ENCODE measurements around the gene SERP1. TPM values are rescaled to one million over a fixed set of nuclear protein-coding genes. Genes with fewer than 3 reads are reported as not detected.

SERP1 gene
- total RNA-seq, 1 donor from 2014 or later: 49.1 TPM

DNA sequence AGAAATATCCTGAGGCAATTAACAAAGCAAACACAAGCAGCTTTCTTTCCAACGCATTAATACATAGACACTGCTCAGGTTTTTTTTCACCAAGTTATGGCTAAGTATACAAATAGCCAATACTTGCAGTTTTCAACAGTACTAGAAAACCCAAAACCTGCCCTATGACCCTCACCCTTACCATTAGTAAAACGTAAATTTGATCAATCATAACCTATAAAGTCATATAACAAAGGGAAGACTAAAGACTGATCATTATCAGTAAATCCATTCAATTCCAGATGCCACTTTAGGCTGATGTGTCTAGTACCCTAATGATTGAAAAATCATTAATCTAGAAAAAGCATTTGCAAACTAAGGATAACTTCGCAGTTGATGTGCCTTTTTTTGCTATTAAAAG is 3.2 kb downstream of the SERP1 start:
- Histone ChIP-seq H3K4me1 (ENCODE audit: control insufficient read depth in 3 of 3, insufficient read depth in 3 of 3, low read length in 3 of 3) (peaks cover 6 to 20% (median 12%) of the 10 kb centered on the region in 3 donors), H3K36me3 (ENCODE audit: control insufficient read depth in 3 of 3, insufficient read depth in 3 of 3, low read length in 3 of 3) (peaks cover 0 to 10% (median 2%) of the 10 kb centered on the region in 3 donors), H3K27ac (ENCODE audit: low read depth, low read length) (no peak overlapping the region), H3K4me3 (ENCODE audit: low read length in 3 of 3) (no peak overlapping the region), H3K9me3 (ENCODE audit: control insufficient read depth in 3 of 3, low read length in 3 of 3) (no peaks in the 10 kb centered on the region), H3K9ac (ENCODE audit: low read depth in 1 of 3, low read length in 3 of 3) (no peak overlapping the region), H3K27me3 (ENCODE audit: control insufficient read depth in 3 of 3, insufficient read depth in 3 of 3, low read length in 3 of 3) (no peaks in the 10 kb centered on the region)

GRCh38 chr3:150540991-150541390 is 5.3 kb downstream of the SERP1 start:
- Histone ChIP-seq H3K36me3 (ENCODE audit: control insufficient read depth in 3 of 3, insufficient read depth in 3 of 3, low read length in 3 of 3) (peaks cover 0 to 10% (median 2%) of the 10 kb centered on the region in 3 donors), H3K4me3 (ENCODE audit: low read length in 3 of 3) (no peak overlapping the region), H3K27me3 (ENCODE audit: control insufficient read depth in 3 of 3, insufficient read depth in 3 of 3, low read length in 3 of 3) (no peaks in the 10 kb centered on the region), H3K4me1 (ENCODE audit: control insufficient read depth in 3 of 3, insufficient read depth in 3 of 3, low read length in 3 of 3) (peaks cover 0 to 10% (median 9%) of the 10 kb centered on the region in 3 donors), H3K27ac (ENCODE audit: low read depth, low read length) (no peak overlapping the region), H3K9me3 (ENCODE audit: control insufficient read depth in 3 of 3, low read length in 3 of 3) (no peaks in the 10 kb centered on the region), H3K9ac (ENCODE audit: low read depth in 1 of 3, low read length in 3 of 3) (no peak overlapping the region)

DNA sequence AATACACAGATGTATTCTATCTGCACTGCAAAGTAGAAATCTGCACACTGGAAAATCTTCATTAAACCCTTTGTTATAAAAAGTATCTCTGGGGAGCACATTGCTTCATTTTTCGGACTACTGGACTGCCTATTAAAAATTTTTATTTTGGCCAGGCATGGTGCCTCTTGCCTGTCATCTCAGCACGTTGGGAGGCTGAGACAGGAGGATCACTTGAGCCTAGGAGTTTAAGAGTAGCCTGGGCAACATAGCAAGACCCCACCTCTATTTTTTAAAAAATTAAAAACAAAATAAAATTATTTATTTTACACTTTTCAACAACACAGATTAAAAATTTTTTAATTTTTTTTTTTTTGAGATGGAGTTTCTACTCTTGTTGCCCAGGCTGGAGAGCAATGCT is 6.0 kb downstream of the SERP1 start:
- no peak overlapping the region for H3K9ac ChIP-seq (ENCODE audit: low read depth in 1 of 3, low read length in 3 of 3)
- peaks cover 0 to 10% (median 2%) of the 10 kb centered on the region in 3 donors for H3K36me3 ChIP-seq (ENCODE audit: control insufficient read depth in 3 of 3, insufficient read depth in 3 of 3, low read length in 3 of 3)
- H3K27me3 ChIP-seq (ENCODE audit: control insufficient read depth in 3 of 3, insufficient read depth in 3 of 3, low read length in 3 of 3): no peaks in the 10 kb centered on the region
- H3K9me3 ChIP-seq (ENCODE audit: control insufficient read depth in 3 of 3, low read length in 3 of 3): no peaks in the 10 kb centered on the region
- no peak overlapping the region for H3K4me3 ChIP-seq (ENCODE audit: low read length in 3 of 3)
- H3K4me1 ChIP-seq (ENCODE audit: control insufficient read depth in 3 of 3, insufficient read depth in 3 of 3, low read length in 3 of 3): peaks cover 0 to 10% (median 9%) of the 10 kb centered on the region in 3 donors
- H3K27ac ChIP-seq (ENCODE audit: low read depth, low read length): no peak overlapping the region

DNA sequence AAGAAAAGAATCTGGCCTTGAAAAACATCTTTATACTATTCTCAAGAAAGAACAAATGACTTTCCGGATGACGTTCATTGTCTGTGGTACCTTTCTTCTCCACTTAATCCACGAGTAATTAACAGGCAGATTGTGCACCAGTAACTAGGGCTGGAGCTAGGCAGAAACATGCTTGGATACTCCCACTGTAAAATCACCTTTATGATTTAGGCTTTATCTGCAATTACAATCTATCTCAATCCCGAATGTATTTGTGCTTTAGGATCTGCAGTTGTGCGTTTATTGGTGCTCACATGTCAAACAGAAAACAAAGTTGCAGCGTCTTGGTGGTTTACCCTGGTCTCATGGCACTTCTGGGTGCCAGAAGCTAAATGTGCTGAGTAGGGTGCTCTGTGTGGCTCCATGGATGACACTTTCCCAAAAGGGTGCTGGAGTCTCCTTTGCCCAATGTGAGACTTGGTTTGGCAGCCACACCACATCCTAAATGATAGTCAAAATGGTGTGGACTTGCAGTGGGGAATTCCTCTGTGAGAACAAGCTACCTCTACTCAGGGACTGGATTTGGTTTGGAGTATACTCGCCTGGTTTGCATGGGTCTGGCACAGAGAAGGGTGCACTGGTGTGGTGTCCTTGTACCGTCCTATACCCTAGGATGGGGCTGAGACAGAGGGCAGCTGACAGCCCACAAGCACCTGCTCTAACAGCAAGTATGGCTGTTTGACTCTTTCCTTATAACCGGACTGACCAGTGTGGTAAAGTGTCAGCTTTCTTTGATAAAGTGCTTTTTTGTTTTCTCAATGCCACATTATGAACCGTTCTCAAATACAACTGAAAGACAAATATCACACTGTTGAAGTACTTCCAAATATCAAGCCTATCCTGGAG is 7.7 kb downstream of the SERP1 start:
- H3K9me3 ChIP-seq (ENCODE audit: control insufficient read depth in 3 of 3, low read length in 3 of 3): no peaks in the 10 kb centered on the region
- H3K27me3 ChIP-seq (ENCODE audit: control insufficient read depth in 3 of 3, insufficient read depth in 3 of 3, low read length in 3 of 3): no peaks in the 10 kb centered on the region
- H3K9ac ChIP-seq (ENCODE audit: low read depth in 1 of 3, low read length in 3 of 3): no peak overlapping the region
- H3K36me3 ChIP-seq (ENCODE audit: control insufficient read depth in 3 of 3, insufficient read depth in 3 of 3, low read length in 3 of 3): peaks cover 0 to 7% (median 2%) of the 10 kb centered on the region in 3 donors
- no peaks in the 10 kb centered on the region for H3K4me1 ChIP-seq (ENCODE audit: control insufficient read depth in 3 of 3, insufficient read depth in 3 of 3, low read length in 3 of 3)
- no peak overlapping the region for H3K27ac ChIP-seq (ENCODE audit: low read depth, low read length)
- H3K4me3 ChIP-seq (ENCODE audit: low read length in 3 of 3): no peak overlapping the region

- no peaks in the 10 kb centered on the region for H3K27me3 ChIP-seq (ENCODE audit: control insufficient read depth in 3 of 3, insufficient read depth in 3 of 3, low read length in 3 of 3)
- no peaks in the 10 kb centered on the region for H3K4me1 ChIP-seq (ENCODE audit: control insufficient read depth in 3 of 3, insufficient read depth in 3 of 3, low read length in 3 of 3)
- no peak overlapping the region for H3K9ac ChIP-seq (ENCODE audit: low read depth in 1 of 3, low read length in 3 of 3)
Observed at GRCh38 chr3:150535204-150535603, 11.1 kb downstream of the SERP1 start.

GRCh38 chr3:150531775-150532174 is 14.5 kb downstream of the SERP1 start:
- Histone ChIP-seq H3K9me3 (ENCODE audit: control insufficient read depth in 3 of 3, low read length in 3 of 3) (no peaks in the 10 kb centered on the region), H3K9ac (ENCODE audit: low read depth in 1 of 3, low read length in 3 of 3) (no peak overlapping the region), H3K4me1 (ENCODE audit: control insufficient read depth in 3 of 3, insufficient read depth in 3 of 3, low read length in 3 of 3) (no peaks in the 10 kb centered on the region), H3K4me3 (ENCODE audit: low read length in 3 of 3) (no peak overlapping the region), H3K27ac (ENCODE audit: low read depth, low read length) (no peak overlapping the region), H3K27me3 (ENCODE audit: control insufficient read depth in 3 of 3, insufficient read depth in 3 of 3, low read length in 3 of 3) (no peaks in the 10 kb centered on the region), H3K36me3 (ENCODE audit: control insufficient read depth in 3 of 3, insufficient read depth in 3 of 3, low read length in 3 of 3) (no peaks in the 10 kb centered on the region)

More at GRCh38 chr3:150535204-150535603, 11.1 kb downstream of the SERP1 start:
- H3K4me3 ChIP-seq (ENCODE audit: low read length in 3 of 3): no peak overlapping the region
- H3K9me3 ChIP-seq (ENCODE audit: control insufficient read depth in 3 of 3, low read length in 3 of 3): no peaks in the 10 kb centered on the region
- no peaks in the 10 kb centered on the region for H3K36me3 ChIP-seq (ENCODE audit: control insufficient read depth in 3 of 3, insufficient read depth in 3 of 3, low read length in 3 of 3)
- H3K27ac ChIP-seq (ENCODE audit: low read depth, low read length): no peak overlapping the region

GRCh38 chr3:150528354-150528797 is 17.9 kb downstream of the SERP1 start:
- no peaks in the 10 kb centered on the region for H3K4me1 ChIP-seq (ENCODE audit: control insufficient read depth in 3 of 3, insufficient read depth in 3 of 3, low read length in 3 of 3)
- H3K9ac ChIP-seq (ENCODE audit: low read depth in 1 of 3, low read length in 3 of 3): no peak overlapping the region
- no peak overlapping the region for H3K27ac ChIP-seq (ENCODE audit: low read depth, low read length)
- no peaks in the 10 kb centered on the region for H3K27me3 ChIP-seq (ENCODE audit: control insufficient read depth in 3 of 3, insufficient read depth in 3 of 3, low read length in 3 of 3)
- no peaks in the 10 kb centered on the region for H3K9me3 ChIP-seq (ENCODE audit: control insufficient read depth in 3 of 3, low read length in 3 of 3)
- no peak overlapping the region for H3K4me3 ChIP-seq (ENCODE audit: low read length in 3 of 3)
- no peaks in the 10 kb centered on the region for H3K36me3 ChIP-seq (ENCODE audit: control insufficient read depth in 3 of 3, insufficient read depth in 3 of 3, low read length in 3 of 3)

GRCh38 chr3:150527464-150528255 is 18.6 kb downstream of the SERP1 start:
- Histone ChIP-seq H3K27ac (ENCODE audit: low read depth, low read length) (no peak overlapping the region), H3K4me1 (ENCODE audit: control insufficient read depth in 3 of 3, insufficient read depth in 3 of 3, low read length in 3 of 3) (no peaks in the 10 kb centered on the region), H3K27me3 (ENCODE audit: control insufficient read depth in 3 of 3, insufficient read depth in 3 of 3, low read length in 3 of 3) (no peaks in the 10 kb centered on the region), H3K9me3 (ENCODE audit: control insufficient read depth in 3 of 3, low read length in 3 of 3) (no peaks in the 10 kb centered on the region), H3K4me3 (ENCODE audit: low read length in 3 of 3) (no peak overlapping the region), H3K9ac (ENCODE audit: low read depth in 1 of 3, low read length in 3 of 3) (no peak overlapping the region), H3K36me3 (ENCODE audit: control insufficient read depth in 3 of 3, insufficient read depth in 3 of 3, low read length in 3 of 3) (no peaks in the 10 kb centered on the region)

- Histone ChIP-seq H3K9ac (ENCODE audit: low read depth in 1 of 3, low read length in 3 of 3) (no peak overlapping the region), H3K27me3 (ENCODE audit: control insufficient read depth in 3 of 3, insufficient read depth in 3 of 3, low read length in 3 of 3) (no peaks in the 10 kb centered on the region), H3K4me1 (ENCODE audit: control insufficient read depth in 3 of 3, insufficient read depth in 3 of 3, low read length in 3 of 3) (no peaks in the 10 kb centered on the region), H3K9me3 (ENCODE audit: control insufficient read depth in 3 of 3, low read length in 3 of 3) (no peaks in the 10 kb centered on the region), H3K27ac (ENCODE audit: low read depth, low read length) (no peak overlapping the region), H3K4me3 (ENCODE audit: low read length in 3 of 3) (no peak overlapping the region), H3K36me3 (ENCODE audit: control insufficient read depth in 3 of 3, insufficient read depth in 3 of 3, low read length in 3 of 3) (no peaks in the 10 kb centered on the region)
Observed at GRCh38 chr3:150523538-150523937, 22.8 kb downstream of the SERP1 start.

DNA sequence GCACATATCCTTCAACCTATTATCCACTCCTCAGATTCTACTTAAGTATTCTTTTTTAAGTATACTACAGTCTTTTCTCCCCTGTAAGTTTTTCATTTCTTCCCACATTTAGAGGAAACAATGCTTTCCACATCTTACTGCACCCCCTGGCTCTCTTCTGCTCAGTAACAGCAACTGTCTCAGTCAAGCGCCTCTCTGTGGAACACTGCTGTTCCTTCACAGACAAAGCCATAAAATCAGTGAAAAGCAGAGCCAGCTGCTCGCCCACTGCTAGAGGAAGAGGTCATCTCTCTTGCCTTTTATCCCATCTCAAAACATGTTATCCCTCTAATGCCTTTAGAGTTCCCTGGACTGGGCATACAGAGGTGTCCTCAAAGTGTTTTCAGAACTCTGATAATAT is 24.8 kb downstream of the SERP1 start:
- Histone ChIP-seq H3K9ac (ENCODE audit: low read depth in 1 of 3, low read length in 3 of 3) (no peak overlapping the region), H3K9me3 (ENCODE audit: control insufficient read depth in 3 of 3, low read length in 3 of 3) (no peaks in the 10 kb centered on the region), H3K27me3 (ENCODE audit: control insufficient read depth in 3 of 3, insufficient read depth in 3 of 3, low read length in 3 of 3) (no peaks in the 10 kb centered on the region), H3K4me1 (ENCODE audit: control insufficient read depth in 3 of 3, insufficient read depth in 3 of 3, low read length in 3 of 3) (no peaks in the 10 kb centered on the region), H3K36me3 (ENCODE audit: control insufficient read depth in 3 of 3, insufficient read depth in 3 of 3, low read length in 3 of 3) (no peaks in the 10 kb centered on the region), H3K27ac (ENCODE audit: low read depth, low read length) (no peak overlapping the region), H3K4me3 (ENCODE audit: low read length in 3 of 3) (no peak overlapping the region)

All from skeletal muscle tissue (tissue), 4 donors.